ENCODE data around the gene CIB2. TPM values are rescaled to one million over a fixed set of nuclear protein-coding genes. Genes with fewer than 3 reads are reported as not detected.
A peak's percentile ranks its signal among the peaks of the same experiment; 100 is the strongest.

The CIB2 gene
- total RNA-seq, 2 experiments from 2014 or later: 2.0 to 2.2 TPM

GRCh38 chr15:78079298-78080087, 51.8 kb downstream of the CIB2 start:
- Mint-ChIP-seq H3K9me3 (no peaks in the 10 kb centered on the region), H3K27ac (peak overlapping the region; percentile 54), H3K36me3 (peaks cover 4% of the 10 kb centered on the region), H3K27me3 (no peaks in the 10 kb centered on the region), H3K4me1 (ENCODE audit: low read depth) (peaks cover 35% of the 10 kb centered on the region), H3K4me3 (no peak overlapping the region)
- intact Hi-C loops (cut with micrococcal nuclease): no loop called here
- CTCF ChIA-PET: interaction anchor here (0.8 to 1.7 kb wide), 2 partner anchors 29 to 45 kb away, joined by 4 to 6 read pairs; no protein-coding TSS in a partner anchor
- no peak for DNase-seq
- POLR2A ChIA-PET: no interaction called here

GRCh38 chr15:78077871-78078210, 53.4 kb downstream of the CIB2 start:
- H3K27me3 Mint-ChIP-seq: no peaks in the 10 kb centered on the region
- ChIA-PET CTCF (interaction anchor here (1.0 to 1.7 kb wide), 5 partner anchors 27 to 168 kb away, joined by 3 to 6 read pairs (median 4); no protein-coding TSS in a partner anchor), POLR2A (interaction anchor here (0.8 kb wide), 1 partner anchor 28 kb away, joined by 3 read pairs; no protein-coding TSS in a partner anchor)
- peaks cover 6% of the 10 kb centered on the region for H3K36me3 Mint-ChIP-seq
- H3K27ac Mint-ChIP-seq: peak overlapping the region; percentile 80
- H3K9me3 Mint-ChIP-seq: no peaks in the 10 kb centered on the region
- intact Hi-C loops (cut with micrococcal nuclease): loop anchor here (1.0 to 2.0 kb wide), 2 partner anchors 27 to 44 kb away; no protein-coding TSS in a partner anchor
- H3K4me1 Mint-ChIP-seq (ENCODE audit: low read depth): peaks cover 49% of the 10 kb centered on the region
- no peak for DNase-seq
- H3K4me3 Mint-ChIP-seq: peak overlapping the region; percentile 82

- Mint-ChIP-seq H3K4me1 (ENCODE audit: low read depth) (peaks cover 51% of the 10 kb centered on the region), H3K27ac (peak within 1 kb of the TSS; percentile 82), H3K4me3 (peak within 1 kb of the TSS; percentile 91), H3K9me3 (no peaks in the 10 kb centered on the region), H3K36me3 (peaks cover 6% of the 10 kb centered on the region), H3K27me3 (no peaks in the 10 kb centered on the region)
- ChIA-PET CTCF (interaction anchor here (1.0 to 1.2 kb wide), 4 partner anchors 28 to 167 kb away, joined by 3 to 6 read pairs (median 4); no protein-coding TSS in a partner anchor), POLR2A (interaction anchor here (0.8 kb wide), 1 partner anchor 27 kb away, joined by 3 read pairs; no protein-coding TSS in a partner anchor)
- DNase-seq: peak; percentile 79
- intact Hi-C loops (cut with micrococcal nuclease): loop anchor here (1.0 to 2.0 kb wide), 2 partner anchors 28 to 43 kb away; no protein-coding TSS in a partner anchor
These were observed 54.0 kb downstream of the CIB2 start, which contains the start of gene TBC1D2B for GRCh38 chr15:78077053-78077870. Gene TBC1D2B (minus strand): TSS chr15:78077711. CDS start chr15:78077652, 59 bp downstream.

- H3K9me3 Mint-ChIP-seq: no peaks in the 10 kb centered on the region
- H3K4me3 Mint-ChIP-seq: peak overlapping the region; percentile 91
- H3K27ac Mint-ChIP-seq: peak overlapping the region; percentile 82
- H3K36me3 Mint-ChIP-seq: peaks cover 7% of the 10 kb centered on the region
- intact Hi-C loops (cut with micrococcal nuclease): loop anchor here (1.0 to 2.0 kb wide), 2 partner anchors 28 to 42 kb away; no protein-coding TSS in a partner anchor
- peaks cover 58% of the 10 kb centered on the region for H3K4me1 Mint-ChIP-seq (ENCODE audit: low read depth)
- ChIA-PET POLR2A (interaction anchor here (0.9 to 1.9 kb wide), 2 partner anchors 9 to 42 kb away, joined by 4 to 9 read pairs; no protein-coding TSS in a partner anchor), CTCF (interaction anchor here (0.6 to 2.8 kb wide), 7 partner anchors 19 to 166 kb away, joined by 3 to 19 read pairs (median 4); no protein-coding TSS in a partner anchor)
- DNase-seq: no peak
- no peaks in the 10 kb centered on the region for H3K27me3 Mint-ChIP-seq
These were observed 54.8 kb downstream of the CIB2 start for GRCh38 chr15:78076231-78077052.

- intact Hi-C loops (cut with micrococcal nuclease): loop anchor here (2.0 kb wide), 1 partner anchor 29 kb away; no protein-coding TSS in a partner anchor
- H3K9me3 Mint-ChIP-seq: no peaks in the 10 kb centered on the region
- H3K27ac Mint-ChIP-seq: peak overlapping the region; percentile 74
- no peak for DNase-seq
- POLR2A ChIA-PET: interaction anchor here (0.9 to 1.9 kb wide), 2 partner anchors 8 to 41 kb away, joined by 4 to 9 read pairs; no protein-coding TSS in a partner anchor
- peak overlapping the region; percentile 91 for H3K4me3 Mint-ChIP-seq
- H3K4me1 Mint-ChIP-seq (ENCODE audit: low read depth): peaks cover 62% of the 10 kb centered on the region
- CTCF ChIA-PET: interaction anchor here (0.6 to 2.8 kb wide), 8 partner anchors 13 to 41 kb away, joined by 3 to 19 read pairs (median 4); no protein-coding TSS in a partner anchor
- H3K36me3 Mint-ChIP-seq: peaks cover 8% of the 10 kb centered on the region
- H3K27me3 Mint-ChIP-seq: no peaks in the 10 kb centered on the region
These were observed 55.6 kb downstream of the CIB2 start for GRCh38 chr15:78075490-78076230.

GRCh38 chr15:78073046-78073787, 58.0 kb downstream of the CIB2 start:
- Mint-ChIP-seq H3K4me3 (peak overlapping the region; percentile 35), H3K9me3 (no peaks in the 10 kb centered on the region), H3K4me1 (ENCODE audit: low read depth) (peaks cover 51% of the 10 kb centered on the region), H3K27me3 (no peaks in the 10 kb centered on the region), H3K27ac (peak overlapping the region; percentile 79), H3K36me3 (peaks cover 8% of the 10 kb centered on the region)
- no peak for DNase-seq
- intact Hi-C loops (cut with micrococcal nuclease): no loop called here
- CTCF ChIA-PET: interaction anchor here (0.7 to 4.0 kb wide), 6 partner anchors 11 to 39 kb away, joined by 3 to 15 read pairs (median 4); no protein-coding TSS in a partner anchor
- POLR2A ChIA-PET: interaction anchor here (0.6 to 1.0 kb wide), 2 partner anchors 19 to 94 kb away, joined by 3 read pairs; no protein-coding TSS in a partner anchor

- Mint-ChIP-seq H3K36me3 (peaks cover 8% of the 10 kb centered on the region), H3K4me1 (ENCODE audit: low read depth) (peaks cover 46% of the 10 kb centered on the region), H3K27ac (peak overlapping the region; percentile 79), H3K9me3 (no peaks in the 10 kb centered on the region), H3K4me3 (peak overlapping the region; percentile 35), H3K27me3 (no peaks in the 10 kb centered on the region)
- POLR2A ChIA-PET: interaction anchor here (1.0 kb wide), 1 partner anchor 18 kb away, joined by 3 read pairs; no protein-coding TSS in a partner anchor
- intact Hi-C loops (cut with micrococcal nuclease): no loop called here
- CTCF ChIA-PET: interaction anchor here (0.7 to 4.6 kb wide), 7 partner anchors 10 to 113 kb away, joined by 3 to 26 read pairs (median 4); no protein-coding TSS in a partner anchor
- no peak for DNase-seq
These were observed 59.0 kb downstream of the CIB2 start for GRCh38 chr15:78072080-78072892.

- peak overlapping the region; percentile 59 for H3K27ac Mint-ChIP-seq
- DNase-seq: no peak
- peaks cover 8% of the 10 kb centered on the region for H3K36me3 Mint-ChIP-seq
- POLR2A ChIA-PET: interaction anchor here (1.5 to 5.4 kb wide), 3 partner anchors 12 to 36 kb away, joined by 4 to 47 read pairs (median 39); no protein-coding TSS in a partner anchor
- CTCF ChIA-PET: interaction anchor here (4.0 to 4.6 kb wide), 2 partner anchors 37 kb away, joined by 15 to 26 read pairs; no protein-coding TSS in a partner anchor
- H3K27me3 Mint-ChIP-seq: no peaks in the 10 kb centered on the region
- no peaks in the 10 kb centered on the region for H3K9me3 Mint-ChIP-seq
- no peak overlapping the region for H3K4me3 Mint-ChIP-seq
- intact Hi-C loops (cut with micrococcal nuclease): no loop called here
- peaks cover 46% of the 10 kb centered on the region for H3K4me1 Mint-ChIP-seq (ENCODE audit: low read depth)
These were observed 59.9 kb downstream of the CIB2 start for GRCh38 chr15:78071383-78071782.

GRCh38 chr15:78070049-78070700, 61.1 kb downstream of the CIB2 start:
- peaks cover 36% of the 10 kb centered on the region for H3K4me1 Mint-ChIP-seq (ENCODE audit: low read depth)
- peak; percentile 73 for DNase-seq
- H3K36me3 Mint-ChIP-seq: peaks cover 8% of the 10 kb centered on the region
- POLR2A ChIA-PET: interaction anchor here (1.1 to 5.4 kb wide), 5 partner anchors 11 to 38 kb away, joined by 3 to 47 read pairs (median 13); no protein-coding TSS in a partner anchor
- H3K27ac Mint-ChIP-seq: no peak overlapping the region
- no peaks in the 10 kb centered on the region for H3K9me3 Mint-ChIP-seq
- peak overlapping the region; percentile 70 for H3K4me3 Mint-ChIP-seq
- H3K27me3 Mint-ChIP-seq: no peaks in the 10 kb centered on the region
- CTCF ChIA-PET: interaction anchor here (0.7 to 4.6 kb wide), 11 partner anchors 15 to 111 kb away, joined by 3 to 40 read pairs (median 4); no protein-coding TSS in a partner anchor
- intact Hi-C loops (cut with micrococcal nuclease): no loop called here
